GM23338 (cell line): Measurements from ENCODE around the gene COX5B.
"Not testable (repeated sequence)": the region's sequence is repeated elsewhere in the genome, so short reads cannot be mapped to it uniquely, and the experiment has no call there.

Experiments
- CTCF ChIP-seq, 2 experiments: fragments of 200-600 bp in 1 of 2; sonication (generic) in 1 of 2; conservative IDR thresholded peaks; 2 replicates each; pipeline versions ENCODE4 v1.5.1 to v1.6.1; 2016 to 2017; ENCODE audit warnings: antibody characterized with exemption in 2 of 2, low read depth in 2 of 2, mild to moderate bottlenecking in 2 of 2, moderate library complexity in 1 of 2
- EZH2 ChIP-seq: fragments of 200-600 bp; sonication (generic); IDR thresholded peaks from one replicate; pipeline ENCODE4 v1.8.0; 2017; ENCODE audit warnings: antibody characterized with exemption, mild to moderate bottlenecking, low read depth; ENCODE audit not compliant: unreplicated experiment
- EZH2phosphoT487 ChIP-seq: fragments of 200-600 bp; sonication (generic); IDR thresholded peaks from one replicate; pipeline ENCODE4 v1.8.1; 2018; ENCODE audit warnings: antibody characterized with exemption; ENCODE audit not compliant: unreplicated experiment
- JUNB ChIP-seq: IDR thresholded peaks from one replicate; pipeline ENCODE4 v1.6.1; 2016; ENCODE audit warnings: antibody characterized with exemption; ENCODE audit not compliant: unreplicated experiment
- POLR2AphosphoS5 ChIP-seq: IDR thresholded peaks from 2 replicates; pipeline ENCODE4 v1.6.1; 2016; ENCODE audit warnings: antibody characterized with exemption, low read depth
- REST ChIP-seq: IDR thresholded peaks from one replicate; pipeline ENCODE4 v1.6.1; 2018; ENCODE audit warnings: antibody characterized with exemption; ENCODE audit not compliant: unreplicated experiment
- ZNF462 ChIP-seq: fragments of 250-450 bp; sonication (Bioruptor Pico); IDR thresholded peaks from 2 replicates; pipeline ENCODE4 v1.5.0; 2020; ENCODE audit warnings: mild to moderate bottlenecking, moderate library complexity

GRCh38 chr2:97620492-97620891 is 25.4 kb upstream of the COX5B start:
- TF ChIP-seq CTCF (conservative IDR thresholded peaks at IDR 0.05; ENCODE audit: low read depth in 2 of 2); EZH2; JUNB; REST; EZH2phosphoT487; POLR2AphosphoS5; ZNF462: not testable (repeated sequence)
